HL-60/S4 treated with phorbol 12-myristate 13-acetate at 8.2 ng/mL for 4 days and 3 days (cell line): Measurements from ENCODE around the gene SLC25A20.

Experiments
- in situ Hi-C: fragments of 300-500 bp; cut with MboI; formaldehyde crosslinking; loops from 2 replicates; pipeline ENCODE4 v1.15.0; 2022; ENCODE audit warnings: low sequenced_read_pairs

SLC25A20 gene

GRCh38 chr3:48899273-48899672 lies 591 bp upstream of the SLC25A20 start:
- in situ Hi-C loops: no loop called here

- in situ Hi-C loops: no loop called here
Observed at GRCh38 chr3:48897460-48898376, 964 bp downstream of the SLC25A20 start.

DNA sequence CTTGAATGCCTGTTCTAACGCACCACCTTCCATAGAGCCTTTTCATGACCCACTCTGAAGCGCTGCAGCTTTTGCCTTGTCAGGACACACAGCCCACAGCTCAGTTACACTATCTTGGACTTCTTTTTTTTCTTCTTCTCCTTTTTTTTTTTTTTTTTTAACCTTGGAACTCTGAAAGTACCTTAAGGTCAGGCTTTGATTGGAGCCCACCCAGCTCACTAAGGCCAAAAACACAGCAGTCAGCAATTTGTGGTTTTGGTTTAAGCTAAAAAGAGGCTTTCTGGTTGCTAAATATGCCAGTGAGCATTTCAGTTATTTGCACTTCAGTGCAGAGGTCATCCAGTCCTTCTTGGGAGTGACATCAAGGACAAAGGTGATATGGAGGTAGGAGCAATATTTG lies 1.7 kb downstream of the SLC25A20 start:
- in situ Hi-C loops: no loop called here

- in situ Hi-C loops: no loop called here
Observed at GRCh38 chr3:48894516-48894915, 4.2 kb downstream of the SLC25A20 start.

- in situ Hi-C loops: no loop called here
Observed at GRCh38 chr3:48891606-48892005, 7.1 kb downstream of the SLC25A20 start.

- in situ Hi-C loops: no loop called here
Observed at GRCh38 chr3:48885753-48886152, 12.9 kb downstream of the SLC25A20 start.

DNA sequence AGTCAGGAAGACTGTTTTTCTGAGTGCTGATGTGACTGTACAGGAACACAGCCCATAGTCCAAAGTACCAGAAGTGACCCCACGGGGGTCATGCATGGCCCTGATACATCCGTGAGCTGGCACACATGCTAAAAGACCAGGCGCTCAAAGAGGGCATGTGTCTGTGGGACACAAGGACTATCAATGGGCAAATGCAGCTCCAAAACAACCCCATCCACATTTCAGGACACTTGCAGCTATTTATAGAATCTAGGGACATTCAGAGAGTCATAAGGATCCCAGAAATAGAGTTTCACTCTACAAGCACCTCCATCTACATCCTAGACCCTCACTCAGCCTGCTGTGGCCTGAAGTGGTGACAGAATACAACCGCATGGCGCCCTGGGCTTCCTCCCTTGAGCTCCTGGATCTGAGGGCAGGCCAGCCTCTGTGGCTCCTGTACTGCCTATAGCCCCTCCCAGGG lies 17.0 kb downstream of the SLC25A20 start:
- in situ Hi-C loops: no loop called here

GRCh38 chr3:48881006-48881405 lies 17.7 kb downstream of the SLC25A20 start:
- in situ Hi-C loops: no loop called here

DNA sequence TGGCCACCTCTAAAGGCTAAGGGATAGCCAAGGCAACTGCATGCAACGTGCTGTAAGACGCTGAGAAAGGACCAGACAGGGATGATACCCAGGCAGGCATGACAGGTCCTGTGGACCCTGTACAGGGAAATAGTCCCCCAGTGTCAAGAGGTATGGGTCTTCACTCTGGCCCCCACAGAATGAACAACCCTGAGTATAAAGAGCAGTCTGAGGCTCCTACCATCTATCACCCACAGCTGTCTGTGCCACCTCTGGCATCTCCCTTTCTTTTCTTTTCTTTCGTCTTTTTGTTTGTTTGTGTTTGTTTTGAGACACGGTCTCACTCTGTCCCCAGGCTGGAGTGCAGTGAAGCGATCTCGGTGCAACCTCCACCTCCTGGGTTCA lies 18.7 kb downstream of the SLC25A20 start:
- in situ Hi-C loops: no loop called here

DNA sequence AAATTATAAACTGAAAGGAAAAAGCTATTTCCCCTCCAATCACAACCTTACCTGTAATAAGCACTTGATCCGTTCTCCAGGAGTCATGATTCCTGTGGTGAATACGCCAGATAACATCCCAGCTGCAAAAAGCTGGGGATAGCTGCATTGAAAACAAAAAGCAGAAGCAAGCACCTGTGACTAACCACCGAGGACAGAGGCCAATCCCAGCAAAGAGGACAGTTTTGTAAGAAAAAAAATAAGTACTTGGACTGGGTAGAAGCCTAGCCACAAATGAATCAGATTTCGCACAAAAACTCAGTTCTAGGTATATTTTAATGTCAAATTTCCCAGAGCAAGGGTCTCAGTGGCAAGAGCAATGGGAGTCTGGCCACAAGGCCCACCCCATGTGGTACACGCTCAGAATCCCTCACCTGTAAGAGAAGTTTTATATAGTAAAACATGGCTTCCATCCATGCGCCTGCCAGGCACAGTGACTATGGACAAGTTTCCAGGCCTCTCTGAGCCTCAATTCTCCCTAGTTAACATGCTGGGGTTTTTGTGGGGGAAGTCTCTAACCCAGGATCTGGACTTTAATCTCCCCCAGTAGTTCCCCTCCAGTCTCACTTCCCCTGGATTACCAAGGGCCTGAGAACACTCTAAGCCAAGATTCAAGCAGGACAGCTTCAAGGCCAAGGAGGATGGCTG lies 19.2 kb downstream of the SLC25A20 start:
- in situ Hi-C loops: no loop called here

DNA sequence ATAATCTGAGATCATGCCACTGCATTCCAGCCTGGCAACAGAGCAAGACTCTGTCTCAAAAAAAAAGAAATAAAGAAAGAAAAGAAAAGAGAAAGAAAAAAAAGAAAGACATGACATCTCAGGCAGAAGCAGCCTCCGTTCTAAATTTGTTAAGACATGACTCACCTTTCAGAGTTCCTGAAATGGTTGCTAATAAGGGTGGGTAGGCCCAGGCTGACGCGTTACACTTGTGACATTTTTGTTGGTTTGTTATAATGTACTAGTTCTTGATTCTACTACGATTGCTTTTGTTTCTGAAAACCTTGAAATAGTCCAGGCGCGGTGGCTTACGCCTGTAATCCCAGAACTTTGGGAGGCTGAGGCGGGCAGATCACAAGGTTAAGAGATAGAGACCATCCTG lies 21.0 kb downstream of the SLC25A20 start:
- in situ Hi-C loops: no loop called here

GRCh38 chr3:48863122-48863521 lies 35.6 kb downstream of the SLC25A20 start:
- in situ Hi-C loops: no loop called here

DNA sequence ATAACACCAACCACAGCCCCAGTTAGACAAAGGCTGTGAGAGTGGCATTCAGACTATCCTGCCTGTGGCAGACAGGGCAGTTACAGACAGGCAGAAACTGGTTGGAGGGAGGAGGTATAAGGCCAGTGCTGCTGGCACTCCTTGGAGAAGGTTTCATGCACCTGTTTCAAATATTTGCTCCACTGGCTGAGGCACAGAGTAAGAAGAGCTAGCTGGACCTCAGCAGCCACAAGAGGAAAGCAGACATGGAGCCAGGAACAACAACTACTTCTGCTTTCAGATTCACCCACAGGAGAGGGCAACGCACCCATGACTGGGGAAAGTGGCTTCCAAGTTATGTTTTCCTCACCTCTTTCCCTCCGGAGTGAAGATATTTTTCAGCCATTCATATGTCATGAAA lies 39.5 kb downstream of the SLC25A20 start:
- in situ Hi-C loops: no loop called here

GRCh38 chr3:48858709-48859108 lies 40.0 kb downstream of the SLC25A20 start:
- in situ Hi-C loops: no loop called here

DNA sequence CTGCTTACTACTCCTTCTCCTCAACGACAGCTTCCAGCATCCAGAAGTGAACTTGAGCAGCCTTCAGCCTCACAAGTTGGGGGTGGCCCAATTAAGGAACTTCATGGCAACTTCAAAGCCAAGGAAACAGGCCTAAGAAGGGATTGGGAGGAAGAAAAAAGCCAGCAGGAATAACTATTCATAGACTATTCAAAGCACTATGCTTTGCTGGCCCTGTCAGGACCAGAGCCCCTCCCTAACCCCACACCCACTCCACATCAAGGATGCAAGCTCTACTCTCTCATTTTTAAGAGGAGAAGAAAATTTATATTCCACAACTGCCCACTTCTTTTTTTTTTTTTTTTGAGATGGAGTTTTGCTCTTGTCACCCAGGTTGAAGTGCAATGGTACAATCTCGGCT lies 41.0 kb downstream of the SLC25A20 start:
- in situ Hi-C loops: no loop called here

DNA sequence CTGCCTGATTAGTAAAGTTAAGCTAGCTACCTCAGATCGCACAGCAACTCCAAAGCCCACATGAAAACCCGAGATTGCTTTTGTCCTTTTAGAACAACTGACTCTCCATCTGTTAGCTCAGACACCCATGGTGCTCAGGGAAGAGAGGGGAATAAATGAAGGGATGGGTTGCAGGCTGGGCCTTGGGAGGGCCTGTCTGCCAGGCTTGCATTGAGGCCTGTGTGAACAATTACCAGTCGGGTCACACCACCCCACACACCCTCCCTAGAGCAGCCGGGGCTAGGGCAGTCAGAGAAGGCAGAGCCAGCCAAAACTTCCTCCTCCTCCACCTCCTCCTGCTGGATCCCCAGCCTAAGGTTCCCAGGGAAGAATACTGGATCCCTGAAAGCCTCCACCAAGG lies 42.2 kb downstream of the SLC25A20 start:
- in situ Hi-C loops: no loop called here

DNA sequence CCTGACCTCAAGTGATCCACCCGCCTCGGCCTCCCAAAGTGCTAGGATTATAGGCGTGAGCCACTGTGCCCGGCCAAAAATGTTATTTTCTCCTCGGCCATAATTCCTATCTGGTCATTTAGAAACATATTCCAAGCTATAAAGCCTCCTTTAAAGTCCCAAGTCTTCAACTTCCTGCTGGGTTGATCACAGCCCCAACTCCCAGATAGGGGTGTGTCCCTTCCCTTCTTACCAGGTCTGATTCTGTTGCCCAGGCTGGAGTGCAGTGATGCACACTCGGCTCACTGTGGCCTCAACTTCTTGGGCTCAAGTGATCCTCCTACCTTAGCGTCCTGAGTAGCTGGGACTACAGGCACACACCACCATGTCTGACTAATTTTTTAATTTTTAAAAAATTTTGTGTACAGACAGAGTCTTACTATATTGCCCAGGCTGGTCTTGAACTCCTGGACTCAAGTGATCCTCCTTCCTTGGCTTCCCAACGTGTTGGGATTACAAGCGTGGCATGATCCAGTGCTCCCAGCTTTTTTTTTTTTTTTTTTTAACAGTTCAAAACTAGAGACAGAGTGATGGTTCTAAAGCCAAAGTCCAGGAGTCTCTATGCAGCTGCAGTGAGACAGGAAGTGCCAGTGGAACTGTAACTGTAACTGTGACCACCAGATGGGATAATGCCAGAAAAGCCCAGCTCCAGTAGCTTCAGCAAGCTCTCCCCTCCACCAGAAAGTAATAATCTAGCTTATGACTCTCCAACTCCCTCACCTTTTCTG lies 42.8 kb downstream of the SLC25A20 start:
- in situ Hi-C loops: no loop called here

DNA sequence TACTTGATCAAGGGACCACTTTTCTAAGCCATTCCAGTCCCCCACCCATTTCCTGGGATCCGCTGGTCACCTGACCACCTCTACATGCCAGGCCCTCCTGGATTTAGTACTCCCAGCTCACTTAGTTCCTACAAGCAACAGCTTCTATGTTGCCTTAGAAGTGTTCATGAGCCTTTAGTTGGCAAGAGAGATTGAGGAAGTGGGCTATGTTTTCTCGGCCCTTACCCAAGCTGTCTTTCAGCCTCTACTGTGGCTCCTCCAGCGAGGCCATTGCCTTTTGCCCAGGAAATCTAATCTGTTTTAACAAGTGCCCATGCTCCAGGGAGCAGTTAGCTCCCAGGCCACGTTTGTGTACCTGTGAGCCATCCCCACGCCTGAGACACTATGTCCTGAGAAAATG lies 46.5 kb downstream of the SLC25A20 start:
- in situ Hi-C loops: no loop called here

- in situ Hi-C loops: no loop called here
Observed at GRCh38 chr3:48851407-48851806, 47.3 kb downstream of the SLC25A20 start.

- in situ Hi-C loops: no loop called here
Observed at GRCh38 chr3:48848816-48849515, 49.7 kb downstream of the SLC25A20 start.
